Nephron progenitor cell (in vitro differentiated cells): Measurements from ENCODE around the gene ANKRD30A.
"Not testable (repeated sequence)": the region's sequence is repeated elsewhere in the genome, so short reads cannot be mapped to it uniquely, and the experiment has no call there.

ENCODE experiments used
- DNase-seq: peaks from one replicate; pipeline ENCODE4 v3.0.0; 2021
- H3K27ac Mint-ChIP-seq: 2 replicates; pipeline ENCODE4 v1.8.0; 2021; ENCODE audit warnings: mild to moderate bottlenecking, moderate library complexity, mixed read lengths
- H3K27me3 Mint-ChIP-seq: 2 replicates; pipeline ENCODE4 v1.8.0; 2021; ENCODE audit warnings: mild to moderate bottlenecking, low read depth, mixed read lengths; ENCODE audit not compliant: poor library complexity
- H3K36me3 Mint-ChIP-seq: 2 replicates; pipeline ENCODE4 v1.8.0; 2021; ENCODE audit warnings: low read depth, mixed read lengths
- H3K4me1 Mint-ChIP-seq: 2 replicates; pipeline ENCODE4 v1.8.0; 2021; ENCODE audit warnings: mixed read lengths
- H3K4me3 Mint-ChIP-seq: 2 replicates; pipeline ENCODE4 v1.8.0; 2021; ENCODE audit warnings: mild to moderate bottlenecking, moderate library complexity, mixed read lengths
- H3K9me3 Mint-ChIP-seq: 2 replicates; pipeline ENCODE4 v1.8.0; 2021; ENCODE audit warnings: mild to moderate bottlenecking, moderate library complexity, mixed read lengths
- TF ChIP-seq, protein P1 (sequence below): fragments of 200-600 bp; sonication (generic); IDR thresholded peaks from 2 replicates; pipeline ENCODE4 v1.5.0; 2021; ENCODE audit warnings: antibody characterized with exemption

Gene ANKRD30A

DNA sequence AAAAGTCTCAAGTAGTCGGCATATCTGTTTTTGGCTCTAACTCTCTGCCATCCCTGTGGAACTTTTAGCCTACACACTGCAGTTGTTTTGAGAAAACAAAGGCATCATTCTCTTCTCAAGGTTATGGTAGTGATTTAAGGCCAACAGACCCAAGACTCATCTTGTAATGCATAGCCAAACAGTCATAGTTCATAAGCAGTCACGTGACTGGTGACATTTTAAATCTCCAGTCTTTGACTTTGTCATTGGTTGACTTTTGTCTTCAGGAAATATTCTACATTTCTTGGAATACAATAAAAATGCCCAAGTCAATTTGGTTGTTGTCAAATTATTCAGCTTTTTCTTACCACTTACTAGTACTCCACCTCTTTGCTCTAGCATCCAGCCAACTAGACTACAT lies 114.8 kb downstream of the ANKRD30A start:
- H3K9me3 Mint-ChIP-seq = peaks cover 60% of the 10 kb centered on the region
- H3K4me3 Mint-ChIP-seq = no peak overlapping the region
- DNase-seq = no peak
- no peak overlapping the region for H3K27ac Mint-ChIP-seq
- H3K36me3 Mint-ChIP-seq = no peaks in the 10 kb centered on the region
- TF ChIP-seq, protein P1, sequence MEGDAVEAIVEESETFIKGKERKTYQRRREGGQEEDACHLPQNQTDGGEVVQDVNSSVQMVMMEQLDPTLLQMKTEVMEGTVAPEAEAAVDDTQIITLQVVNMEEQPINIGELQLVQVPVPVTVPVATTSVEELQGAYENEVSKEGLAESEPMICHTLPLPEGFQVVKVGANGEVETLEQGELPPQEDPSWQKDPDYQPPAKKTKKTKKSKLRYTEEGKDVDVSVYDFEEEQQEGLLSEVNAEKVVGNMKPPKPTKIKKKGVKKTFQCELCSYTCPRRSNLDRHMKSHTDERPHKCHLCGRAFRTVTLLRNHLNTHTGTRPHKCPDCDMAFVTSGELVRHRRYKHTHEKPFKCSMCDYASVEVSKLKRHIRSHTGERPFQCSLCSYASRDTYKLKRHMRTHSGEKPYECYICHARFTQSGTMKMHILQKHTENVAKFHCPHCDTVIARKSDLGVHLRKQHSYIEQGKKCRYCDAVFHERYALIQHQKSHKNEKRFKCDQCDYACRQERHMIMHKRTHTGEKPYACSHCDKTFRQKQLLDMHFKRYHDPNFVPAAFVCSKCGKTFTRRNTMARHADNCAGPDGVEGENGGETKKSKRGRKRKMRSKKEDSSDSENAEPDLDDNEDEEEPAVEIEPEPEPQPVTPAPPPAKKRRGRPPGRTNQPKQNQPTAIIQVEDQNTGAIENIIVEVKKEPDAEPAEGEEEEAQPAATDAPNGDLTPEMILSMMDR = no peak
- H3K4me1 Mint-ChIP-seq = no peaks in the 10 kb centered on the region
- H3K27me3 Mint-ChIP-seq = no peaks in the 10 kb centered on the region

GRCh38 chr10:37246637-37247036 lies 121.2 kb downstream of the ANKRD30A start:
- H3K4me3 Mint-ChIP-seq = no peak overlapping the region
- no peak overlapping the region for H3K27ac Mint-ChIP-seq
- H3K4me1 Mint-ChIP-seq = no peaks in the 10 kb centered on the region
- no peak for DNase-seq
- H3K36me3 Mint-ChIP-seq = no peaks in the 10 kb centered on the region
- H3K27me3 Mint-ChIP-seq = peaks cover 2% of the 10 kb centered on the region
- H3K9me3 Mint-ChIP-seq = peaks cover 81% of the 10 kb centered on the region
- TF ChIP-seq, protein P1 = no peak

DNA sequence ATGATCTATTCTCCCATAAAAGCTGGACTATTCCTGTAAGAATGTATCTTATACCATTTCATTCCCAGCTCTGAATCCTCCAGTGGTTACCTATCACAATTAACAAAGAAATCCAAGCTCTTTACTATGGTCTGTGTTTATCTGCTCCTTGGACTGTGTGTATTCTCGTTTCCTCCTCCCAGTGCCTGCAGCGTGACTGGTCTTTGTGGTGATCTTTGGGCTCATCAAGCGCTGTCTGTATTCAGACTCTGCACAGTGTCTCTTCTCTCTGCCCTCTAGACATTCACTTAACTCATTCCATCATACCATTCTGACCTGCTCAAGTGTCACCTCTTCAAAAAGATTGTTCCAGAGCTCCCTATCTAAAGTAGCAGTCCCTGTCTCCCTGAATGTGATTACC lies 130.4 kb downstream of the ANKRD30A start:
- not testable (repeated sequence) for DNase-seq, H3K36me3 Mint-ChIP-seq, H3K4me3 Mint-ChIP-seq, H3K27me3 Mint-ChIP-seq, H3K4me1 Mint-ChIP-seq, H3K27ac Mint-ChIP-seq
- H3K9me3 Mint-ChIP-seq = peaks cover 88% of the 10 kb centered on the region

- TF ChIP-seq, protein P1 = no peak
- Mint-ChIP-seq H3K9me3 (peaks cover 81% of the 10 kb centered on the region), H3K27ac (no peak overlapping the region), H3K36me3 (no peaks in the 10 kb centered on the region), H3K4me1 (no peaks in the 10 kb centered on the region), H3K27me3 (no peaks in the 10 kb centered on the region), H3K4me3 (no peak overlapping the region)
- no peak for DNase-seq
These were observed 137.9 kb downstream of the ANKRD30A start for GRCh38 chr10:37263304-37263703.

GRCh38 chr10:37268266-37268665 lies 142.9 kb downstream of the ANKRD30A start:
- DNase-seq = no peak
- Mint-ChIP-seq H3K36me3 (no peaks in the 10 kb centered on the region), H3K27me3 (no peaks in the 10 kb centered on the region), H3K4me3 (no peak overlapping the region), H3K9me3 (peaks cover 88% of the 10 kb centered on the region), H3K4me1 (no peaks in the 10 kb centered on the region), H3K27ac (no peak overlapping the region)
- TF ChIP-seq, protein P1 = no peak

DNA sequence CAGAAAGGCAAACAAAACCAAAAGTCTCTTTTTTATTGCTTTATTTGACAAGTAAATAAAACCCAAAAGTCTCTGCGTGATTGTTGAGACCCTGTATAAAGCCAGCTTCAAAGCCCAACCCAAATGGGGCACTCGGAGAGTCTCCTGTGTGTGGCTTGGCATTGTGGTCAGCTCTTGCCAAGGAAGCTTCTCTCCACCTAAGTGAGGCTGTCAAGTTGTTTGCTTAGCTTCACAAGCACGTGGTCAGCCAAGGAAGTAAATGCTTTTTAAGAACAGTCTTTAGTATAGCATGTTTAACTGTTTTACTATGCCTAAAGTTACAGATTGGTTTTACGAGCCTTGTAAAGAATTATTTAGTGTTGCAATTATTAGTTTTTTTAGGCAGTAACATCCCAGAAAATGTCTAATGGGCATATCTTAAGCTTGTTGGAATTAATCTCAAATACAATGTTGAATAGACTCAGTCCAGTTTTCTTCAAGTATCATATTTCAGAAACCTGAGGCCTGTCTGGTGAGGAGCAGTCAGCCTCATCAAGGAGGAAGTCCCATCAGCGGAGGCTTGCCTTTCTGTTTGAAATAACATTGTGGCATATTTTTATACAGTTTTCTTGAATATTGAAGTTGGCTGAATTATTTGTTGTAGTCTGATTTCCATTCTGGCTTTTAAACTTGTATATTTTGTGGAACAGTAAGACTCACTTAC lies 144.3 kb downstream of the ANKRD30A start:
- Mint-ChIP-seq H3K4me3 (no peak overlapping the region), H3K27ac (no peak overlapping the region), H3K36me3 (no peaks in the 10 kb centered on the region), H3K4me1 (no peaks in the 10 kb centered on the region), H3K9me3 (peaks cover 90% of the 10 kb centered on the region), H3K27me3 (no peaks in the 10 kb centered on the region)
- DNase-seq = no peak
- TF ChIP-seq, protein P1 = no peak
